Neural cell (in vitro differentiated cells): ENCODE data around the gene RAD9A.

ENCODE experiments used
- CTCF ChIP-seq: fragments of 450-650 bp; IDR thresholded peaks from 2 replicates; pipeline ENCODE4 v1.5.1; 2014; ENCODE audit warnings: antibody characterized with exemption, mild to moderate bottlenecking, moderate library complexity; ENCODE audit not compliant: poor library complexity, severe bottlenecking
- EP300 ChIP-seq: fragments of 450-650 bp; conservative IDR thresholded peaks from 2 replicates; pipeline ENCODE4 v1.6.1; 2014; ENCODE audit warnings: antibody characterized with exemption, mild to moderate bottlenecking, moderate library complexity; ENCODE audit not compliant: poor library complexity, severe bottlenecking
- EZH2 ChIP-seq: fragments of 200-600, 300-800 bp; shearing (Covaris generic), sonication (generic); IDR thresholded peaks from 2 replicates; pipeline ENCODE4 v1.6.1; 2014; ENCODE audit warnings: antibody characterized with exemption, low read length, borderline replicate concordance, mild to moderate bottlenecking; ENCODE audit not compliant: insufficient read depth, poor library complexity, severe bottlenecking
- MXI1 ChIP-seq: fragments of 450-650 bp; conservative IDR thresholded peaks from 2 replicates; pipeline ENCODE4 v1.6.1; 2014; ENCODE audit warnings: antibody characterized with exemption, mild to moderate bottlenecking; ENCODE audit not compliant: poor library complexity, severe bottlenecking
- POLR2AphosphoS5 ChIP-seq: IDR thresholded peaks from 2 replicates; pipeline ENCODE4 v1.6.1; 2012
- RAD21 ChIP-seq: fragments of 450-650 bp; conservative IDR thresholded peaks from 2 replicates; pipeline ENCODE4 v1.6.1; 2014; ENCODE audit warnings: antibody characterized with exemption, mild to moderate bottlenecking, moderate library complexity
- SMC3 ChIP-seq: fragments of 450-650 bp; conservative IDR thresholded peaks from 2 replicates; pipeline ENCODE4 v1.6.1; 2014; ENCODE audit warnings: antibody characterized with exemption, mild to moderate bottlenecking, moderate library complexity; ENCODE audit not compliant: poor library complexity
- TAF1 ChIP-seq: IDR thresholded peaks from 2 replicates; pipeline ENCODE4 v1.6.1; 2012; ENCODE audit warnings: low read depth
- TF ChIP-seq, protein P1 (sequence below): IDR thresholded peaks from 2 replicates; pipeline ENCODE4 v1.6.1; 2012; ENCODE audit warnings: borderline replicate concordance

GRCh38 chr11:67420646-67421429, 29.1 kb downstream of the RAD9A start:
- TF ChIP-seq CTCF = no peak
- TF ChIP-seq EZH2 = no peak
- TF ChIP-seq, protein P1, sequence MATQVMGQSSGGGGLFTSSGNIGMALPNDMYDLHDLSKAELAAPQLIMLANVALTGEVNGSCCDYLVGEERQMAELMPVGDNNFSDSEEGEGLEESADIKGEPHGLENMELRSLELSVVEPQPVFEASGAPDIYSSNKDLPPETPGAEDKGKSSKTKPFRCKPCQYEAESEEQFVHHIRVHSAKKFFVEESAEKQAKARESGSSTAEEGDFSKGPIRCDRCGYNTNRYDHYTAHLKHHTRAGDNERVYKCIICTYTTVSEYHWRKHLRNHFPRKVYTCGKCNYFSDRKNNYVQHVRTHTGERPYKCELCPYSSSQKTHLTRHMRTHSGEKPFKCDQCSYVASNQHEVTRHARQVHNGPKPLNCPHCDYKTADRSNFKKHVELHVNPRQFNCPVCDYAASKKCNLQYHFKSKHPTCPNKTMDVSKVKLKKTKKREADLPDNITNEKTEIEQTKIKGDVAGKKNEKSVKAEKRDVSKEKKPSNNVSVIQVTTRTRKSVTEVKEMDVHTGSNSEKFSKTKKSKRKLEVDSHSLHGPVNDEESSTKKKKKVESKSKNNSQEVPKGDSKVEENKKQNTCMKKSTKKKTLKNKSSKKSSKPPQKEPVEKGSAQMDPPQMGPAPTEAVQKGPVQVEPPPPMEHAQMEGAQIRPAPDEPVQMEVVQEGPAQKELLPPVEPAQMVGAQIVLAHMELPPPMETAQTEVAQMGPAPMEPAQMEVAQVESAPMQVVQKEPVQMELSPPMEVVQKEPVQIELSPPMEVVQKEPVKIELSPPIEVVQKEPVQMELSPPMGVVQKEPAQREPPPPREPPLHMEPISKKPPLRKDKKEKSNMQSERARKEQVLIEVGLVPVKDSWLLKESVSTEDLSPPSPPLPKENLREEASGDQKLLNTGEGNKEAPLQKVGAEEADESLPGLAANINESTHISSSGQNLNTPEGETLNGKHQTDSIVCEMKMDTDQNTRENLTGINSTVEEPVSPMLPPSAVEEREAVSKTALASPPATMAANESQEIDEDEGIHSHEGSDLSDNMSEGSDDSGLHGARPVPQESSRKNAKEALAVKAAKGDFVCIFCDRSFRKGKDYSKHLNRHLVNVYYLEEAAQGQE = no peak
- TF ChIP-seq POLR2AphosphoS5 = peak; percentile 56
- no peak for TF ChIP-seq TAF1
- no peak for TF ChIP-seq EP300
- TF ChIP-seq RAD21 = peak; percentile 24
- TF ChIP-seq MXI1 = peak; percentile 96
- TF ChIP-seq SMC3 = peak; percentile 41
